BLaER1 (cell line): ENCODE data around the gene CRKL.
"Not testable (repeated sequence)": the region's sequence is repeated elsewhere in the genome, so short reads cannot be mapped to it uniquely, and the experiment has no call there.

Source experiments
- H3K27ac ChIP-seq: shearing (Covaris generic); formaldehyde crosslinking; 2 replicates; pipeline ENCODE4 v1.8.1; 2022
- H3K27me3 ChIP-seq: shearing (Covaris generic); formaldehyde crosslinking; 2 replicates; pipeline ENCODE4 v1.8.1; 2022
- H3K36me3 ChIP-seq: shearing (Covaris generic); formaldehyde crosslinking; 2 replicates; pipeline ENCODE4 v1.8.1; 2022
- H3K4me1 ChIP-seq: shearing (Covaris generic); formaldehyde crosslinking; 2 replicates; pipeline ENCODE4 v1.8.1; 2022
- H3K4me2 ChIP-seq: shearing (Covaris generic); formaldehyde crosslinking; 2 replicates; pipeline ENCODE4 v1.8.1; 2022
- H3K4me3 ChIP-seq: shearing (Covaris generic); formaldehyde crosslinking; 2 replicates; pipeline ENCODE4 v1.8.1; 2022
- H3K9ac ChIP-seq: shearing (Covaris generic); formaldehyde crosslinking; 2 replicates; pipeline ENCODE4 v1.8.1; 2022
- H3K9me3 ChIP-seq: shearing (Covaris generic); formaldehyde crosslinking; 2 replicates; pipeline ENCODE4 v1.8.1; 2022
- H4K20me1 ChIP-seq: shearing (Covaris generic); formaldehyde crosslinking; 2 replicates; pipeline ENCODE4 v1.8.1; 2022
- Cebpa-rat ChIP-seq: shearing (Covaris generic); IDR thresholded peaks from 2 replicates; pipeline ENCODE4 v1.8.1; 2022

Gene CRKL

DNA sequence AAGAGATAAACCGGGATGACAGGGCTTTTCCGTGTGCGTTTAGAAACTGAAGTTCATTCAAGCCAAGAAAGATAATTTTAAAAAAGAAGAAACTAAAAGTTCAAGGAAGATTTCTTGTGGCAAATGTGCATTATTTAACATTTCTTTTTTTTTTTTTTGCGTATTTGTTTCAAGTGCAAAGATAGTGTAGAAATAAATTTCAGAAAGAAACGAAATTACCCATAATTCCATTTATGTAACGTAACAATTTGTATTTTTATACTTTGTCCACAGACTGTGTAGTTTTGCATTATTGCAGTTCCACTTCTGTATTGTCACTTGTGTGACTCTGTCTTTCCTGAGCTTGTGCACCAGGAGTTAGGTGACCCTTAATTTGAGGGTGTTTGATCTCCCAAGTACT lies 34.4 kb upstream of the CRKL start:
- Histone ChIP-seq H4K20me1 (no peaks in the 10 kb centered on the region), H3K27me3 (no peaks in the 10 kb centered on the region), H3K9ac (no peak overlapping the region), H3K4me2 (no peak overlapping the region), H3K36me3 (peaks cover 87% of the 10 kb centered on the region), H3K4me1 (no peaks in the 10 kb centered on the region), H3K27ac (no peak overlapping the region), H3K4me3 (no peak overlapping the region), H3K9me3 (no peaks in the 10 kb centered on the region)
- TF ChIP-seq Cebpa-rat = no peak

DNA sequence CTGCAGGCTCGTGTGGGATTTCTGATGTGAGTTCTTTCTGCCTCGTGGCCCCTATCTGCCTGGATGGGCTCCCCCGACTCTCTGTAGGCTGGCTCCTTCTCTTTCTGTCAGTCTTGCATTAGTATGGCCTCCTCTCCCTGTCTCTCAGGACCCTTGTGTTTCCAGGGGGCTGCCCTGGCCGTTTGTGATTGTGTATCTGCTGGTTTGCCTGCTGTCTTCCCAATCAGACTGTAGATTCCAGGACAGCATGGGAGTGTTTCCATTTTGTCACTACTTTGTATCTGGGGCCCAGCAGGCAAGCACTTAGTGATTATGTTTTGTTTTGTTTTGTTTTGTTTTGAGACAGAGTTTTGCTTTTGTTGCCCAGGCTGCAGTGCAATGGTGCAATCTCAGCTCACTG lies 32.8 kb upstream of the CRKL start:
- Histone ChIP-seq H3K27me3 (no peaks in the 10 kb centered on the region), H3K36me3 (peaks cover 94% of the 10 kb centered on the region), H3K27ac (no peak overlapping the region), H3K4me2 (no peak overlapping the region), H3K9ac (no peak overlapping the region), H4K20me1 (no peaks in the 10 kb centered on the region), H3K4me3 (no peak overlapping the region), H3K4me1 (no peaks in the 10 kb centered on the region), H3K9me3 (no peaks in the 10 kb centered on the region)
- no peak for TF ChIP-seq Cebpa-rat

DNA sequence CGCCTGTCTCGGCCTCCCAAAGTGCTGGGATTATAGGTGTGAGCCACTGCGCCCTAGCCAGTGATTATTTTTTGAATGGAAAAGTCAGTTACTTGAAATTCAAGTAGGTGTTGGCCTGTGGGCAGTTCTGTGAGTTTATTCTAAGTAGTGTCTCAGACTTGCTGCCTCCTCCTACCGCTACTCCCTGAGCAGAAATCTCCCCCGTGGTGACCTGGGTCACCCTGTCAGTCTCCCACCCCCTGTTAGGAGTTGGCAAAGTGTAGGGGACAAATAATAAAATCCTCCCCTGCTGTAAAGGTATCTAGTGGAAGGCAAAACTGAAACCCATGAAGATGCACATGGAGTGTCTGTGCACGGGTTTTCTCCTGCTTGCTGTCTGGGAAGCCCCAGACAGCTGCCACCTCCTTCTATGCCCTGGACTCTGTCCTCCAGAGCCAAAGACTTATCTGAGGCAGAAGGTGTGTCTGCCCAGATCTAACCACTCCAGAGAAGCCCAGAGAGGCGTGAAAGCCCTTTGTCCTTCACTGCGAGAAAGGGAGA lies 32.1 kb upstream of the CRKL start:
- Histone ChIP-seq H3K27me3 (no peaks in the 10 kb centered on the region), H3K9ac (peak overlapping the region; percentile 35; the same call in 1 of the 2 replicates), H3K4me3 (no peak overlapping the region), H4K20me1 (no peaks in the 10 kb centered on the region), H3K4me1 (no peaks in the 10 kb centered on the region), H3K4me2 (no peak overlapping the region), H3K27ac (no peak overlapping the region), H3K36me3 (peaks cover 98% of the 10 kb centered on the region), H3K9me3 (no peaks in the 10 kb centered on the region)
- TF ChIP-seq Cebpa-rat = no peak

DNA sequence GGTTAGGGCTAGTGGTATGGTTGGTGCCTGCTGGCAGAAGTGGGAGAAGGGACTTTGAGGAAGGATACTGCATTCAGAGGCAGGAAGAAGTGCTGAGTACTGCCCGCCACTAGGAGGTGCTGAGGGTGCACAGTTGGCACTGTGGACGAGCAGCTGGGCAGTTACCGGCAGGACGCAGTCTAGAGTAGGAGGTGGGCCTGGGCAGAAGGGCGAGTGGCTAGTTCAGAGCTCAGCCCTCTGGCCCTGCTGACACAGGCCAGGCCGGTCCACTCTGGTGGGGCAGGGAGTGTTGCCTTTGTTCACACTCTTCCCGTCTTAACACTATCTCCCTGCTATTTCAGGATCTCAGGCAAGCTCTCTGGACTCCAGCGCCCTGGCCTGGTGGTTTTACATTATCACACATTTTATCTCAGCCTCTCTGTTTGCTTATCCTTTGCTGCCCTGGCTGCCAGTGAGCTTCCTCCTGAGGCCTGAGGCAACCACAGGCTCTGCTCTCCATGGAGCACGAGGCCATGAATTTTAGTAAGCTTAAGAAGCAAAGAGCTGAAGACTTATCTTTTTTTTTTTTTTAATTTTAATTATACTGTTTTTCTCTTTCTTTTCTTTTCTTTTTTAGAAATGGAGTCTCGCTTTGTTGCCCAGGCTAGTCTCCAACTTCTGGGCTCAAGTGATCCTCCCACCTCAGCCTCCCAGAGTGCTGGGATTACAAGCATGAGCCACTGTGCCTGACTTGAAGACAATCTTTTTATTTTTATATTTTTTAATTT lies 31.5 kb upstream of the CRKL start:
- H3K9ac ChIP-seq = peak overlapping the region; percentile 35; the same call in 1 of the 2 replicates
- H3K27me3 ChIP-seq = no peaks in the 10 kb centered on the region
- no peak overlapping the region for H3K4me3 ChIP-seq
- H4K20me1 ChIP-seq = no peaks in the 10 kb centered on the region
- no peak overlapping the region for H3K4me2 ChIP-seq
- peaks cover 95% of the 10 kb centered on the region for H3K36me3 ChIP-seq
- TF ChIP-seq Cebpa-rat = no peak
- no peaks in the 10 kb centered on the region for H3K9me3 ChIP-seq
- no peaks in the 10 kb centered on the region for H3K4me1 ChIP-seq
- H3K27ac ChIP-seq = no peak overlapping the region

DNA sequence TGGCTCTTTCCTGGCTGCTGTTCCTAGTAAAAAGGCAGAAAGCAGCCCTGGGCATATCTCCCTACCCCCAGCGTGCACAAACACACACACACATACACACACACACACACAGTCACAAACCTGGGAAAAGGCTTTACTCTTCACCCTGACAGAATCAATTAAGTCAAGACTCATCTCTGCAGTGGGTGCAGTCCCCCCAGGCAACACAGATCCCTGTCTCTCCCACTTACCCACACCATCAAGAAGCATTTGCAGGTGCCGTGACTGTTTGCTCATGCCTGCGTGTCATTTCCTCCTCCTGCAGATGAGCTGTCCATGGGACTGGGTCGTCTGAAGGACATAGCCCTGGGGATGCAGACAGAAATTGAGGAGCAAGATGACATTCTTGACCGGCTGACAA lies 29.8 kb upstream of the CRKL start:
- Histone ChIP-seq H3K36me3 (peaks cover 79% of the 10 kb centered on the region), H3K9ac (no peak overlapping the region), H3K4me1 (no peaks in the 10 kb centered on the region), H3K4me2 (no peak overlapping the region), H4K20me1 (no peaks in the 10 kb centered on the region), H3K27me3 (no peaks in the 10 kb centered on the region), H3K27ac (no peak overlapping the region), H3K9me3 (no peaks in the 10 kb centered on the region), H3K4me3 (no peak overlapping the region)
- TF ChIP-seq Cebpa-rat = no peak

DNA sequence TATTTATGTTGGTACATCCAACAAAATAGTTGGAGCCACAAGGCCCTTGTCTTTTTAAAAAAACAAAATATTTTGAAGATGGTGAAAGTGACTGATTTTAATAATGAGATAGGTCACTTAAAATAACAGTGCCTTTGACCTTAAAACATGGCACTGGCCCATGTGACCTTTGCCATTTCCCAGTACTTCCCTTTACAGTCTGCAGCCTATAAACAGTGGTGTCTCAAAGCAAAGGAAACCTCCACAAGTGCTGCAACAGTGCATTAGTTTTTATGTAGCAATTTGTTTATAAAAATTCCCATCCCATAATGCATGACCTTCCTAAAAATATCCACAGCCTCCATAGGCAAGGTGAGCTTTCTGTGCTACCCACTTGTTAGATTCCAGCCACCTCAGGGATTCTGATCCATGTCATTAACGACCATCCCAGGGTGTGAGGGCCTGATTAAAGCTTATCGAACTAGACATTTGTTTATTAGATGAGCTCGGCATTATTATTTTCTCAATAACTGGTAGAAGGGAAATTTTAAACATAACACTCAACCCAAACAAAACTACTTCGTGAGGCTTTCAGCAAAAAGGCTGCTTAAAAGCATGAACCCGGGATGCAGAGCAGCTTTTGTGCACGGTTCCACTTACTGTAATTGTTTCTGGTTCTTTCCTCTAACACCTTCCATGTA lies 28.0 kb upstream of the CRKL start:
- Histone ChIP-seq H3K27ac (no peak overlapping the region), H3K4me3 (no peak overlapping the region), H3K9me3 (no peaks in the 10 kb centered on the region), H3K9ac (no peak overlapping the region), H3K4me1 (no peaks in the 10 kb centered on the region), H4K20me1 (no peaks in the 10 kb centered on the region), H3K36me3 (peaks cover 63% of the 10 kb centered on the region), H3K27me3 (no peaks in the 10 kb centered on the region), H3K4me2 (no peak overlapping the region)
- no peak for TF ChIP-seq Cebpa-rat

DNA sequence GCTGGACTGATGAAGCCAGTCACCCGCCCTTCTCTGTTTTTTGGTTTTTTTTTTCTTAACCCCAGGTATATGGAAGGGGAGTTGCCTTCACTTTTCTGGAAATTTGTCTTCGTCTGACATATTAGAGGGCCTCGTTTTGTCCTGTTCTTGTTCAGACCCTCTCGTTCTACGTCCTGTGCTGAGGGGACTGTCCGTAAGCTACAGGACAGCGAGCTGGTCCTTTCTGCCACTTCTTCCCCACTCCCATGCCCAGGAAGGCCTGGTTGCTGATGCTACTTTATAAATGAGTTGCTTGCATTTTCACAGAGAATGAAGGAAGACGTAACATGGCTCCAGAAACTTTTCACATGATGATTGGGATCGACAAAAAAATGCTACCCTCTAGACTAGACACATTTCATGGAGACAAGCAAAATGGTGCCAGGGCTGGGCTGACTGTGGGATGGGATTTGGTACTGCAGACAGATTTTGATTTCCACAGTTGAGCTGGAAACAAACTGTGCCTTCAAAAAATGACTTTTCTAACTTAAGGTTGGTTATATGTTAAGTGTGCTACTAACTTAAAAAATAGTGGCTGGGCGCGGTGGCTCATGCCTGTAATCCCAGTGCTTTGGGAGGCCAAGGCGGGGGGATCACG lies 27.2 kb upstream of the CRKL start:
- H3K4me3 ChIP-seq = no peak overlapping the region
- H3K4me1 ChIP-seq = no peaks in the 10 kb centered on the region
- no peak overlapping the region for H3K4me2 ChIP-seq
- H3K9ac ChIP-seq = no peak overlapping the region
- no peaks in the 10 kb centered on the region for H4K20me1 ChIP-seq
- no peaks in the 10 kb centered on the region for H3K9me3 ChIP-seq
- H3K27ac ChIP-seq = no peak overlapping the region
- no peaks in the 10 kb centered on the region for H3K27me3 ChIP-seq
- peaks cover 54% of the 10 kb centered on the region for H3K36me3 ChIP-seq
- TF ChIP-seq Cebpa-rat = no peak

DNA sequence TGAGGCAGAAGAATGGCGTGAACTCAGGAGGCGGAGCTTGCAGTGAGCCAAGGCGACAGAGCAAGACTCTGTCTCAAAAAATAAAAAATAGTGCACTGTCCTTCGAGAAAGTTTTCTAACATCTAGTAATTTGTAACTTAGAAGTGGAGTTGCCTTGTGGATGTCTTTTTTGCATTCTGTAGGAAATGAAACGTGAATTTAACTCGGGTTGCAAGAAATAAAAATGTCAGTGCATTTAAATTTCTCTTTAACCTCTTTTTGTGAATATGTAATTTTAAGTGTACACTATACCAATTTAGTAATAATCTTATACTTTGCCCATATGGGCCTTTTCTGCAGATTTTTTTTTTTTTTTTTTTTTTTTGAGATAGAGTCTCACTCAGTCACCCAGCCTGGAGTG lies 26.2 kb upstream of the CRKL start:
- TF ChIP-seq Cebpa-rat = no peak
- Histone ChIP-seq H4K20me1 (no peaks in the 10 kb centered on the region), H3K27me3 (no peaks in the 10 kb centered on the region), H3K9me3 (no peaks in the 10 kb centered on the region), H3K4me1 (0 out of 2 replicates have a peak, but pooled peaks cover 5% of the 10 kb centered on the region), H3K4me3 (no peak overlapping the region), H3K36me3 (peaks cover 45% of the 10 kb centered on the region), H3K9ac (no peak overlapping the region), H3K27ac (no peak overlapping the region), H3K4me2 (no peak overlapping the region)

DNA sequence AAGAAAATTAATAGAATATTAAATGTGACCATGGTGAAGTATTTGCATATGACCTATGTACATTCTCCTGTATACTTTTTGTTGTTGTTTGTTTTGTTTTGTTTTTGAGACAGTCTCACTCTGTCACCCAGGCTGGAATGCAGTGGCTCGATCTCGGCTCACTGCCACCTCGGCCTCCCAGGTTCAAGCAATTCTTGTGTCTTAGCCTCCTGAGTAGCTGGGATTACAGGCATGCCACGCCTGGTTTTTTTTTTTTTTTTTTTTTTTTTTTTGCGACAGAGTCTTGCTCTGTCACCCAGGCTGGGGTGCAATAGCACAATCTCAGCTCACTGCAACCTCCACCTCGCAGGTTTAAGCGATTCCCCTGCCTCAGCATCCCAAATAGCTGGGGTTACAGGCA lies 19.5 kb upstream of the CRKL start:
- not testable (repeated sequence) for H3K4me1 ChIP-seq, H4K20me1 ChIP-seq, H3K27me3 ChIP-seq, H3K9ac ChIP-seq, H3K27ac ChIP-seq, H3K36me3 ChIP-seq, H3K9me3 ChIP-seq, H3K4me2 ChIP-seq, H3K4me3 ChIP-seq
